Mucosa of gallbladder (tissue), 1 donor: Measurements from ENCODE around the gene C2CD2. TPM values are rescaled to one million over a fixed set of nuclear protein-coding genes. Genes with fewer than 3 reads are reported as not detected.
"Not testable (repeated sequence)": the region's sequence is repeated elsewhere in the genome, so short reads cannot be mapped to it uniquely, and the experiment has no call there.

ENCODE experiments used
- DNase-seq: peaks from one replicate; pipeline ENCODE4 v3.0.0-alpha.2; 2020; ENCODE audit warnings: low spot score
- total RNA-seq: library from RNA; stranded (reverse); gene quantifications from one replicate; pipeline ENCODE4 v1.2.1, GENCODE V29; 2021
- donor health status: DM: no; HTN: no; CAD: no.

The C2CD2 gene
- 30.8 TPM for total RNA-seq

DNA sequence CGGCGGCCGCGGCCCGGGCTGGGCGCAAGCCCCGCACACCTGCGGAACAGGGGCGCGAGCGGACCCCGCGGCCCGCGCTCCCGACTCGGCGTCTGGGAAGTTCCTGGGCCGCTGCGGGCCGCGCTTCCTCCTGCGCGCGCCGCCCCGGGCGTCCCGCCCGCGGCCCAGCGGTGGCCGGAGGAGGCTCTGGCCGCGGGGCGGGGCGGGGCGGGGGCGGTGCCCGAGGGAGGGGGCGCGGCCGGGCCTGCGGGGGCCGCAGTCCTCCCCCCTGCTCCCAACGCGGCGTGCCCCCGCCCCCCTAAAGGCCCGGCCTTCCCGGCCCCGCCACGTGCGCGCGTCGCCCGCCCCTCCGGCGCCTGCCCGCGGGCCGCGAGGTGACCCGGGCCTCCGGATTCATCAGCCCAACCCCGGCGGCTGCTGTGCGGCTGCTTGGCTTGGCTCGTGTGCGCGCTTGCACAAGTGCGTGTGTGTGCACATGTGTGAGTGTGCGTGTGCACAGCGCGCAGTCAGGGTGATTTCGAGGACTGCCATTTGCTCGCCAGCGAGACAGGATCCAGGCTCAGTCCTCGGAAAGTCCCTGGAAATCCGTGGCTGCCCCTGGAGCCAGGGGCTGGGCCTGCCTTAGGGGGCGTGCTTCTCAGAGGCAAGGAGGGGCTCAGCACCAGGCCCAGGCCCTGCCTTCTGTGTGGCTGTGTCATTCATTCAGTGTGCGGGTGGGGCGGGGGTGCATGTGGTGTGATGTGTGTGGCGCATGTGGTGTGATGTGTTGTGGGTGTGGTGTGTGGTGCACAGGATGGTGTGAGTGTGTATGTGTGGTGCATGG lies at the start of gene C2CD2:
TSS of gene C2CD2 (minus strand) at position 188 of the 823 bp plus-strand sequence. CDS start 370 bp downstream, outside the sequence.
- peak; percentile 37 for DNase-seq

GRCh38 chr21:42003051-42003461 lies 49.2 kb upstream of the C2CD2 start:
- no peak for DNase-seq

GRCh38 chr21:42002421-42002958 lies 48.7 kb upstream of the C2CD2 start:
- no peak for DNase-seq

DNA sequence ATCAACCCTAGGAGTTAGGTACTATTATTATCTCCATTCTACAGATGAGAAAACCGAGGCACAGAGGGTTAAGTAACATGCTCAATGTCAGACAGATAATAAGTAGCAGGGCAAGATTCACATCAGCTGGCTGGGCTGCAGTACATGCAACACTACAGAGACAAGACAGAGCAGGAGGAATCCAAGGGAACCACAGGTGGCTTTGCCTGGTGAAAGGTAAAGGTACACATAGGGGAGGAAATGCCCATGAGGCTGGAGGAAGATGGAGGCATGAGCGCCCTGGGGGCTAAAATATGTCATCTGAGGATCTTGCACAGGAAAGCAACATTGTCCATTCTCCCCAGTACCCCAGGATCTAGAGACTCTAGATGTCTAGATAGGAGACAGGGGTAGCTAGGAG lies 48.0 kb upstream of the C2CD2 start:
- no peak for DNase-seq

DNA sequence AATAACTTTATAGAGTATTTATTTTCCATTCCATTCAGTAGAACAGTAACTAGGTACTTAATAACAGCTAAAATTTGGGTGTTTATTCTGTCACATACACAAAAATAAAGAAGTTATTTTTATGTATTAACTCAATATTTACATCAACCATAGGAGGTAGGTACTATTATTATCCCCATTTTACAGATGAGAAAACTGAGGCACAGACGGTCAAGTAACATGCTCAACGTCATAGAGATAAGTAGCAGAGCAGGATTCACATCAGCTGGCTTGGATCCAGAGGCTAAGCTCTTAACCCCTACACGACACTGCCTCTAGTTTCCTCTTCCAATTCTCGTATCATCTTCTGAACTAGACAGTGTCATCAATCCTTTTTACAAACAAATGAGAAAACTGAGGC lies 47.1 kb upstream of the C2CD2 start:
- DNase-seq: no peak

DNA sequence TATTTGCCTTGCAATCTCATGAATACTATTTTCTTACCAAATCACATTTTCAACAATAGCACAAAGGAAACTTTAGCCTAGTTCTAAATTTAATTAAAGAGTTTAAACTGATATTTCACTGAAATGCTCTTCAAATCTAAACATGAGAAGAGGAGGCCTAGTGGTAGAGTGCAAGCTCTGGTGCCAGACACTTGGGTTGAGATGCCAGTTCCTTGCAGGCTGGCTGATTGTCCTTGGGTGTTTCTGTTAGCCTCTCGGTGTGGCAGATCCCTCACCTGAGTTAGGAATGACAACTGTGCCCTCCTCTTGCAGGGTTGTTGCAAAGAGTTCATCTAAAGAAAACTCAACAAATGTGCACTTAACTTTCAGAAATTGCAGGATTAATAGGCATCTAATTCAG lies 43.8 kb upstream of the C2CD2 start:
- DNase-seq: no peak

DNA sequence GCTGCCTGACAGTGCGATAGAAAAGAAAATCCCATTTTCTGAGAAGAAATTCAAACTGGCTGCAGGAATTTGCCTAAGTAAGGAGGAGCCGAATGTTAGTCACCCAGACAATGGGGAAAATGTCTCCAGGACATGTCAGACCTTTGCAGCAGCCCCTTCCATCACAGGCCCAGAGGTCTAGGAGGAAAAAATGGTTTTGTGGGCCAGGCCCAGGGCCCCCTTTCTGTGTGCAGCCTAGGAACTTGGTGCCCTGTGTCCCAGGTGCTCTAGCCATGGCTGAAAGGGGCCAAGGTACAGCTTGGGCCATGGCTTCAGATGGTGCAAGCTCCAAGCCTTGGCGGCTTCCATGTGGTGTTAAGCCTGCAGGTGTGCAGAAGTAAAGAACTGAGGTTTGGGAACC lies 41.8 kb upstream of the C2CD2 start:
- DNase-seq: no peak

DNA sequence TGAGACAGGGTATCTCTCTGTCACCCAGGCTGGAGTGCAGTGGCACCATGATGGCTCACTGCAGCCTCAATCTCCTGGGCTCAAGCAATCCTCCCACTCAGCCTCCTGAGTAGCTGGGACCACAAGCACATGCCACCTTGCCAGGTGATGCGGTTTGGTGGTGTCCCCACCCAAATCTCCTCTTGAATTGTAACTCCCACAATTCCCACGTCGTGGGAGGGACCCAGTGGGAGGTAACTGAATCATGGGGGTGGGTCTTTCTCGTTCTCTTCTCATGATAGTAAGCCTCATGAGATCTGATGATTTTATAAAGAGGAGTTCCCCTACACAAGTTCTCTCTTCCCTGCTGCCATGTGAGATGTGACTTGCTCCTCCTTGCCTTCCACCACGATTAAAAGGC lies 40.8 kb upstream of the C2CD2 start:
- not testable (repeated sequence) for DNase-seq

DNA sequence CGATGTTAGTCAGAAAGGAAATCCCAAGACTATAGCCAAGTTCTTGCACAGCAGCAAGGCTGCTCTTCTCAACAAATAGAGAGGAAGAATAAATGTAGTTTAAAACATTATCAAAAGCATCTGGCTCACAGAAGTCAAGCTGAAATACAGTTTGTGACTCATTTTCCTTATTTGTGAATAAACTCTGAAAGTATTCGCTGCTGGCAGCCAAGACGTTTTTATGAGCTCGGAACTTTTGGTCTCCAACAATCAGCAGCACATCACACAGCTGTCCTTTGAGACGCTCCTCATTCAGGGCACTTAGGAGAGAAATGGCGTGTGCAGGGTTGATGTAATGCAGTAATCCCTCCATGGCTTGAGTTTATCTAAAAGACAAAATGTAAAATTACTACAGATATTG lies 39.9 kb upstream of the C2CD2 start:
- no peak for DNase-seq

DNA sequence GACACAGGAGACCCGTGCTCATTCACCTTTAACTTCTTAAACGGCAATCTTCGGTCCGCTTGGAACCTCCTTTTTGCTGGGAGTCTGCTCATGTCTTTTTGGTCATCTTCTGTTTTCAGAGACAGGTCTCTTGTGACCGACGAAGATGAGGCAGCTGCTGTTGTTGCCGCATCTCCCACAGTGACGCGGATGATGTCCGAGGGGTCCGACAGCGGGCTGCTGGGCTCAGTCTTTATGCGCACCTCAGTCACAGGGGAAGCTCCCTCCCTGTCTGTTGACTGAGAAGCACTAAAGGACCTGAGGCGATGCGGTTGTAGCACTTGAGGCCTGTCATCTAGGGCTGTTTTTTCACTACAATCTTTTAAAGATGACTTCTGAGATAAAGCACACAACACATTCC lies 38.8 kb upstream of the C2CD2 start:
- no peak for DNase-seq

GRCh38 chr21:41991659-41992058 lies 37.8 kb upstream of the C2CD2 start:
- no peak for DNase-seq

- DNase-seq: no peak
These were observed 35.9 kb upstream of the C2CD2 start for GRCh38 chr21:41989698-41990097.

DNA sequence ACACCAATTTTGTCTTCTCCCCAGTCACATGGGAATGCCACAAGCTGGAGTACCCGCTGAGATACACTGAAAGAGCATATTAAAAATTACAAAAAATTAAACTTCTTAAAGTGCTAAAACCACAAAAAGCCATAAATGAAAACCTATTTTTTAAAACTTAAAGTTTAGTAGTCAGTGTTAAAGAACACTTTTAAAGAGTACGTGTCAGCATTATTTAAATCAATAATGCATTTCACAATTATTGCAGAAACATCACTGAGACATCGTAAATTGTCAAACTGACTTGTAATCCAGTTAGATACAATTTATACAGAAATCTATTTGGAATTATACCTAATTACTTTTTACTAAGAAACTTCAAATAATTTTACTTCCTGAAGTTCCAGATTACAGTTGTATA lies 33.5 kb upstream of the C2CD2 start:
- no peak for DNase-seq

- no peak for DNase-seq
These were observed 32.0 kb upstream of the C2CD2 start for GRCh38 chr21:41985662-41986416.

- DNase-seq: no peak
These were observed 29.4 kb upstream of the C2CD2 start for GRCh38 chr21:41983229-41983628.

GRCh38 chr21:41980561-41980960 lies 26.7 kb upstream of the C2CD2 start:
- DNase-seq: no peak

DNA sequence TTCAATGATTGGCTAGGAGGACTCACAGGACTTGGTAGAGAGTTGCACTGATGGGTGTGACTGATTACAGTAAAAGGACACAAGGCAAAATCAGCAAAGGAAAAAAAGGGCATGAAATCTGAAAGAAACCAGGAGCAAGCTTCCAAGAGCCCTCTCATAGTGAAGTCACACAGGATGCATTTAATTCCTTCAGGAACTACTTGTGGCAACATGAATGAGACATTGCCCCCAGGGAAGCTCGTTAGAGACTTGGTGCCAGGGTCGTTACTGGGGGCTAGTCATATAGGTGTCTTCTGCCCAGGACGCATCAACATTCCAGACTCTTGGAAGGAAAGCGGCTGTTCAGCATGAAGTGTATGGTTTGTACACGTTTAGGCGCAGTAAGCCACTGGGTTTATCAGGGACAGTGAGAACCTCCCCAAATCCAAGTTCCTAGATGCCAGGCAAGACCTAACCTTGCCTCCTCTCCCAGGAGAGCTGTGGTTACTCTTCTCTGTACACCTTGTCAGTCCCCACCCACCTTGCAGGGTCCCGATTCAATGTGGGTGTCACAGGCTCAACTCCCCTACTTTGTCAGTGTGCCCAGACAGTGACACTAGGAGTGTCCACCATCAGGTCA lies 26.0 kb upstream of the C2CD2 start:
- no peak for DNase-seq

DNA sequence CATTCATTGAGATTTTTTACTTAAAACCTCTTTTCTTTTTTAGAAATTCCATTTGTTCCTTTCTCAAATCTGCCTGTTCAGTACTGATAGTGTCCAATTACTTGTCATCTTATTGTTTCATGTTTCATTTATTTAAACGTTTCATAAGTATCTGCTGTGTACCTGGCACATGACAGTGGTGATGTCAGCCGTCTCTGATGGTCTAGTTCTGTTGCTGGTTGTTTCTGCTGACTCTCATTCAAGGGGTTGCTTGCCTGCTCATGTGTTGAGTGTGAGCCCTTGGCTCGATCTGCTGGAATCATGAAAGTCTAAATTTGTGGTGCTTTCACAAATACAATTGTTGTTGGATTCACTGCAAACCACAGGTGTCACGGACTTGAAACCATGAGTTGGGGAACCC lies 25.5 kb upstream of the C2CD2 start:
- no peak for DNase-seq

DNA sequence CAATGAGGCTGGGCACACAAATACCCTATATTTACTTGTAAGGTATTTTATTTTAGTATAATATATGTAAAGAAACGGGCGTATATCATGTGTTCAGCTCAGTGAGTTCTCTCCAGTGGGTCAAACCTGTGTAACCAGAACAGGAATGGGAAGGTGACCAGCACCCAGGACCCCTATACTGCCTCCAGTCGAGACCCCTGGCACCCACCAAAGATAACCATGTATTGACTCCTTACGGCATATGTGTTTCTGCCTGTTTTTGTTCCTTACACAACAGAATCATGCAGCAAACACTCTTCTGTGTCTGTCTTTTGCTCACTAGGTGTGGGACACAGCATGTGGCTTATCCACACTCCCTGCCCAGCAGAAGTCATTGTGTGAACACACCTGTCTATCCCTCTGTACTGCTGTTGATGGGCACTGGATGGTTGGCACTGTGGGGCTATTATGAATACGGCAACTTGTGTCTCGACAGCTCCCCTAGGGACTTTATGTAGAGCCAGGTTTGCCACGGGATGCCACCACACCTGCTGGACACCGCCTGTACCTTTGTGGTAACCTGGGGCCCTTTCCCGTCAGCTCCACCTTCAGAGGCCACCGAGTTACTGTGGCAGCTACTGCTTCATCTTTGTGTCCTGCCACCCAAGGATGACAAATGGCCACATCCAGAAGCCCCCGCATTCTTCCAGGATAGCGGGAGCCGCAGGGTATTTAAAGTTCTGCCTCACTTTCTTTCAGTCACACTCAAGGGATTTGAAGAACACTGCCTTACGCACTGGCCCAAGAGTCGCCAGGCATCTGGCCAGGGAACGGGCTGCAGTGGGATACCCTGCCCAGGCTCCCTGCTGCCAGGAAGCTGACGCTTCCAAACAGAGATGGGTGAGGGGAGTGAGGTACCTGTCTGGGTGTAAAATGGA lies 23.5 kb upstream of the C2CD2 start:
- DNase-seq: no peak

- DNase-seq: no peak
These were observed 22.8 kb upstream of the C2CD2 start for GRCh38 chr21:41976611-41977010.
